SU-DHL-6 (cell line): ENCODE results near the gene GNG7.

Source experiments
- H2AFZ ChIP-seq: fragments of 200-600 bp; sonication (generic); 2 replicates; pipeline ENCODE4 v1.6.1; 2014; ENCODE audit warnings: low read depth, mild to moderate bottlenecking, moderate library complexity, mixed read lengths, antibody characterized with exemption, low read length; ENCODE audit not compliant: severe bottlenecking
- H3F3A ChIP-seq: fragments of 200-600 bp; shearing (Covaris generic); 2 replicates; pipeline ENCODE4 v1.6.0; 2016; ENCODE audit warnings: antibody characterized with exemption, mild to moderate bottlenecking; ENCODE audit not compliant: insufficient read depth
- H3K27ac ChIP-seq: fragments of 200-600 bp; sonication (generic); 2 replicates; pipeline ENCODE4 v1.5.1; 2016; ENCODE audit warnings: low read depth, mild to moderate bottlenecking, low read length, moderate library complexity, mixed read lengths
- H3K27me3 ChIP-seq: fragments of 200-600 bp; sonication (generic), shearing (Covaris generic); 2 replicates; pipeline ENCODE4 v1.6.0; 2014; ENCODE audit warnings: mild to moderate bottlenecking, low read length
- H3K36me3 ChIP-seq: fragments of 200-600 bp; sonication (generic); 2 replicates; pipeline ENCODE4 v1.6.1; 2014; ENCODE audit warnings: mild to moderate bottlenecking, low read length, mixed read lengths
- H3K4me2 ChIP-seq: fragments of 300-600, 200-600 bp; shearing (Covaris generic), sonication (generic); 2 replicates; pipeline ENCODE4 v1.6.0; 2014; ENCODE audit warnings: low read length, low read depth, mild to moderate bottlenecking; ENCODE audit not compliant: poor library complexity, severe bottlenecking
- H3K4me3 ChIP-seq: fragments of 200-600 bp; sonication (generic); 2 replicates; pipeline ENCODE4 v1.5.1; 2014; ENCODE audit warnings: antibody characterized with exemption, low read length, mild to moderate bottlenecking, mixed read lengths; ENCODE audit not compliant: insufficient read depth, poor library complexity, severe bottlenecking
- H3K79me2 ChIP-seq: fragments of 200-600 bp; sonication (generic); 2 replicates; pipeline ENCODE4 v1.6.1; 2014; ENCODE audit warnings: mild to moderate bottlenecking, low read length, moderate library complexity; ENCODE audit not compliant: insufficient read depth
- H3K9ac ChIP-seq: fragments of 200-600 bp; sonication (generic); 2 replicates; pipeline ENCODE4 v1.7.0; 2014; ENCODE audit warnings: mild to moderate bottlenecking, low read length
- H3K9me2 ChIP-seq: fragments of 200-600 bp; sonication (generic); replicated peaks from 2 replicates; pipeline ENCODE4 v1.6.1; 2014; ENCODE audit warnings: low read length; ENCODE audit not compliant: insufficient read depth
- H3K9me3 ChIP-seq: fragments of 200-600 bp; sonication (generic); 2 replicates; pipeline ENCODE4 v1.6.1; 2014; ENCODE audit warnings: low read length, mixed read lengths; ENCODE audit not compliant: insufficient read depth
- H4K20me1 ChIP-seq: fragments of 200-600 bp; sonication (generic); 2 replicates; pipeline ENCODE4 v1.6.1; 2014; ENCODE audit warnings: low read depth, mild to moderate bottlenecking, antibody characterized with exemption, low read length, moderate library complexity, mixed read lengths
- CTCF ChIP-seq: fragments of 200-600 bp; sonication (generic); IDR thresholded peaks from one replicate; pipeline ENCODE4 v1.5.1; 2017; ENCODE audit warnings: antibody characterized with exemption, mild to moderate bottlenecking, low read length, moderate library complexity; ENCODE audit not compliant: insufficient read depth, poor library complexity, severe bottlenecking
- EZH2phosphoT487 ChIP-seq: fragments of 200-600 bp; sonication (generic), shearing (Covaris generic); conservative IDR thresholded peaks from 2 replicates; pipeline ENCODE4 v1.6.1; 2018; ENCODE audit warnings: mild to moderate bottlenecking, antibody characterized with exemption, low read length, moderate library complexity, mixed read lengths

The GNG7 gene

GRCh38 chr19:2734589-2735288, 32.2 kb upstream of the GNG7 start:
- H3K27me3 ChIP-seq = no peaks in the 10 kb centered on the region
- no peaks in the 10 kb centered on the region for H3K9me3 ChIP-seq
- TF ChIP-seq EZH2phosphoT487 = no peak
- TF ChIP-seq CTCF = no peak
- no peak overlapping the region for H3K27ac ChIP-seq
- H3K4me2 ChIP-seq = no peak overlapping the region
- no peak overlapping the region for H2AFZ ChIP-seq
- no peak overlapping the region for H3K9ac ChIP-seq
- H3K9me2 ChIP-seq = no peaks in the 10 kb centered on the region
- no peaks in the 10 kb centered on the region for H4K20me1 ChIP-seq
- H3K4me3 ChIP-seq = no peak overlapping the region
- H3K79me2 ChIP-seq = 0 out of 2 replicates have a peak, but pooled peaks cover 6% of the 10 kb centered on the region
- H3F3A ChIP-seq = no peaks in the 10 kb centered on the region
- H3K36me3 ChIP-seq = 0 out of 2 replicates have a peak, but pooled peaks cover 3% of the 10 kb centered on the region

- no peaks in the 10 kb centered on the region for H3F3A ChIP-seq
- H3K9ac ChIP-seq = no peak overlapping the region
- H3K27me3 ChIP-seq = no peaks in the 10 kb centered on the region
- 0 out of 2 replicates have a peak, but pooled peaks cover 3% of the 10 kb centered on the region for H3K36me3 ChIP-seq
- H3K4me3 ChIP-seq = no peak overlapping the region
- TF ChIP-seq EZH2phosphoT487 = no peak
- TF ChIP-seq CTCF = no peak
- no peak overlapping the region for H3K4me2 ChIP-seq
- no peaks in the 10 kb centered on the region for H3K9me3 ChIP-seq
- 0 out of 2 replicates have a peak, but pooled peaks cover 1% of the 10 kb centered on the region for H3K79me2 ChIP-seq
- no peak overlapping the region for H2AFZ ChIP-seq
- no peaks in the 10 kb centered on the region for H3K9me2 ChIP-seq
- H4K20me1 ChIP-seq = no peaks in the 10 kb centered on the region
- H3K27ac ChIP-seq = no peak overlapping the region
Measured at GRCh38 chr19:2733930-2734588, 31.6 kb upstream of the GNG7 start.

GRCh38 chr19:2732883-2733282, 30.4 kb upstream of the GNG7 start:
- Histone ChIP-seq H3K36me3 (0 out of 2 replicates have a peak, but pooled peaks cover 3% of the 10 kb centered on the region), H3K4me2 (no peak overlapping the region)
- TF ChIP-seq CTCF (no peak), EZH2phosphoT487 (no peak)

More at GRCh38 chr19:2732883-2733282, 30.4 kb upstream of the GNG7 start:
- Histone ChIP-seq H3K79me2 (no peaks in the 10 kb centered on the region), H4K20me1 (no peaks in the 10 kb centered on the region), H3K9me3 (no peaks in the 10 kb centered on the region), H3K9me2 (no peaks in the 10 kb centered on the region), H3K9ac (no peak overlapping the region), H3F3A (no peaks in the 10 kb centered on the region), H3K4me3 (no peak overlapping the region), H3K27ac (no peak overlapping the region), H2AFZ (no peak overlapping the region), H3K27me3 (no peaks in the 10 kb centered on the region)
